ENCODE measurements around the gene EML6. TPM values are rescaled to one million over a fixed set of nuclear protein-coding genes. Genes with fewer than 3 reads are reported as not detected.

Gene EML6
- total RNA-seq, 4 donors from 2014 or later: 2.3 to 15.1 (median 4.1) TPM

DNA sequence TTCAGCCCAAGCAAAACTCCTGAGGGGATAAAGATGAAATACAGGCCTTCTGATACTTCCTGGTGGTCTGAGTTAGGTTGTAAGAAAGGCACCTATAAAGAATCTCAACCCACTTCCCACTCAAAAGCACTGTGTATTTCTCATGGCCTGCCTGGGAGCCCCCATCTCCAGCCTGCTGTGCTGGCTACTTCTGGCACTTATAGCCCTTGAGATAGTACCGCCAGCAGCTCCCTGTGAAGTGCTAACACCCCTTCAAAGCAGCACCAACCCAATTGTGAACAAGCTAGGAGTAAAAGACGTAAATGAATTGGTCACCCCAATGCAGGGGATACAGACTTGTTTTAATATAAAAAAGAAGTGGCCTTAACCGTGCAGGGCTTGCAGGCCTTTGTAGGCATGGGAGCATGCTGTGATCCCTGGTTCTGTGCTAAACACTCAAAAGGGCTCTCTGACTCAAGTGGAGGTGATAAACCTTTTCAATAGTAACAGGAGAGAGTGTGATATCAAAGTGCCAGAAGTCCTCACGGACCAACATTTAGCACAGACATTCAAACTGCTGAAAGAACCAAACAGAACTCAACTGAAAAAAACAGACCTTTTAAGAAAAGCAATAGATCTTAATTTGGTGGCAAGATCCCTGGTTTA lies 246.0 kb downstream of the EML6 start:
- no peak overlapping the region for H3K4me3 ChIP-seq
- no peaks in the 10 kb centered on the region for H3K27me3 ChIP-seq
- WGBS: 71% methylated on average over 4 of the region's 4 CpGs
- H3K9me3 ChIP-seq: no peaks in the 10 kb centered on the region
- peaks cover 39% of the 10 kb centered on the region for H3K4me1 ChIP-seq
- H3K36me3 ChIP-seq: peaks cover 25% of the 10 kb centered on the region
- H3K27ac ChIP-seq: no peak overlapping the region
- DNase-seq (ENCODE audit: low spot score in 2 of 2): no peak
- TF ChIP-seq EP300 (IDR thresholded peaks at IDR 0.05) (no peak), POLR2AphosphoS5 (IDR thresholded peaks at IDR 0.05) (no peak), POLR2A (IDR thresholded peaks at IDR 0.05) (no peak)

- H3K4me1 ChIP-seq: peaks cover 36% of the 10 kb centered on the region
- no peaks in the 10 kb centered on the region for H3K27me3 ChIP-seq
- no peak for DNase-seq (ENCODE audit: low spot score in 2 of 2)
- TF ChIP-seq EP300 (IDR thresholded peaks at IDR 0.05) (no peak), POLR2AphosphoS5 (IDR thresholded peaks at IDR 0.05) (no peak), POLR2A (IDR thresholded peaks at IDR 0.05) (no peak)
- TF ChIP-seq, protein P1, sequence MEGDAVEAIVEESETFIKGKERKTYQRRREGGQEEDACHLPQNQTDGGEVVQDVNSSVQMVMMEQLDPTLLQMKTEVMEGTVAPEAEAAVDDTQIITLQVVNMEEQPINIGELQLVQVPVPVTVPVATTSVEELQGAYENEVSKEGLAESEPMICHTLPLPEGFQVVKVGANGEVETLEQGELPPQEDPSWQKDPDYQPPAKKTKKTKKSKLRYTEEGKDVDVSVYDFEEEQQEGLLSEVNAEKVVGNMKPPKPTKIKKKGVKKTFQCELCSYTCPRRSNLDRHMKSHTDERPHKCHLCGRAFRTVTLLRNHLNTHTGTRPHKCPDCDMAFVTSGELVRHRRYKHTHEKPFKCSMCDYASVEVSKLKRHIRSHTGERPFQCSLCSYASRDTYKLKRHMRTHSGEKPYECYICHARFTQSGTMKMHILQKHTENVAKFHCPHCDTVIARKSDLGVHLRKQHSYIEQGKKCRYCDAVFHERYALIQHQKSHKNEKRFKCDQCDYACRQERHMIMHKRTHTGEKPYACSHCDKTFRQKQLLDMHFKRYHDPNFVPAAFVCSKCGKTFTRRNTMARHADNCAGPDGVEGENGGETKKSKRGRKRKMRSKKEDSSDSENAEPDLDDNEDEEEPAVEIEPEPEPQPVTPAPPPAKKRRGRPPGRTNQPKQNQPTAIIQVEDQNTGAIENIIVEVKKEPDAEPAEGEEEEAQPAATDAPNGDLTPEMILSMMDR (IDR thresholded peaks at IDR 0.05): no peak
- no peak overlapping the region for H3K4me3 ChIP-seq
- 86% methylated on average over 7 of the region's 7 CpGs for WGBS
- no peak overlapping the region for H3K27ac ChIP-seq
- H3K36me3 ChIP-seq: peaks cover 25% of the 10 kb centered on the region
- H3K9me3 ChIP-seq: no peaks in the 10 kb centered on the region
Measured at GRCh38 chr2:54969940-54970338, 246.5 kb downstream of the EML6 start.

GRCh38 chr2:54975175-54975574 lies 251.7 kb downstream of the EML6 start:
- no peaks in the 10 kb centered on the region for H3K9me3 ChIP-seq
- peaks cover 14% of the 10 kb centered on the region for H3K36me3 ChIP-seq
- no peak for DNase-seq (ENCODE audit: low spot score in 2 of 2)
- H3K4me3 ChIP-seq: no peak overlapping the region
- 82% methylated on average over 2 of the region's 2 CpGs for WGBS
- H3K27ac ChIP-seq: no peak overlapping the region
- H3K4me1 ChIP-seq: peaks cover 52% of the 10 kb centered on the region
- TF ChIP-seq POLR2AphosphoS5 (IDR thresholded peaks at IDR 0.05): no peak
- no peak for TF ChIP-seq EP300 (IDR thresholded peaks at IDR 0.05)
- TF ChIP-seq, protein P1 (IDR thresholded peaks at IDR 0.05): no peak
- TF ChIP-seq POLR2A (IDR thresholded peaks at IDR 0.05): no peak
- H3K27me3 ChIP-seq: no peaks in the 10 kb centered on the region

- H3K4me1 ChIP-seq: peaks cover 58% of the 10 kb centered on the region
- H3K27ac ChIP-seq: no peak overlapping the region
Measured at GRCh38 chr2:54975598-54976492, 252.4 kb downstream of the EML6 start.

DNA sequence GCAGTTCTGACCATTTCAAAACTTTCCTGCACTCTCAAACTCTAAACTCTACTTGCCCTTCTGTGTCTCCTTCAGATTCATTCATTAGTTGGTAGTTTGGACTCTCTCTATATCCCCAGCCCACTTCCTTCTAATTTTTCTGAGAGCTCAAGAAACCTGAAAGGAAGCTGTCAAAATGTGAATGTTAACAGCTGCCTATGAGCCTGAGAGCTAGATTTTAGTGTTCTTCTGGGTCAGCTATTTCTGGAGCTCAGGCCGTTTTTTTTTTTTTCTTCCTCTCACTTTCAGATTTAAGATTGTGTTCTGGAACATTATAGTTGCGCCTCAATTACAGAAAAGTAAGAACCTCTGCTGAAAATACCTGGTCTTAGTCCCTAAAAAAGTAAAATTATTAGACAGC lies 253.7 kb downstream of the EML6 start:
- TF ChIP-seq POLR2AphosphoS5 (IDR thresholded peaks at IDR 0.05): no peak
- no peak for TF ChIP-seq POLR2A (IDR thresholded peaks at IDR 0.05)
- TF ChIP-seq EP300 (IDR thresholded peaks at IDR 0.05): no peak
- TF ChIP-seq, protein P1 (IDR thresholded peaks at IDR 0.05): no peak
- H3K4me3 ChIP-seq: no peak overlapping the region
- WGBS: 48% methylated on average over 2 of the region's 2 CpGs
- peaks cover 18% of the 10 kb centered on the region for H3K36me3 ChIP-seq
- no peak overlapping the region for H3K27ac ChIP-seq
- H3K4me1 ChIP-seq: peaks cover 71% of the 10 kb centered on the region
- H3K9me3 ChIP-seq: no peaks in the 10 kb centered on the region
- DNase-seq (ENCODE audit: low spot score in 2 of 2): no peak
- no peaks in the 10 kb centered on the region for H3K27me3 ChIP-seq

More at GRCh38 chr2:54975598-54976492, 252.4 kb downstream of the EML6 start:
- no peak for DNase-seq (ENCODE audit: low spot score in 2 of 2)
- Histone ChIP-seq H3K9me3 (no peaks in the 10 kb centered on the region), H3K36me3 (peaks cover 10% of the 10 kb centered on the region), H3K4me3 (no peak overlapping the region), H3K27me3 (no peaks in the 10 kb centered on the region)
- 89% methylated on average over 4 of the region's 4 CpGs for WGBS
- TF ChIP-seq, protein P1 (IDR thresholded peaks at IDR 0.05): no peak
- no peak for TF ChIP-seq POLR2AphosphoS5 (IDR thresholded peaks at IDR 0.05)
- no peak for TF ChIP-seq POLR2A (IDR thresholded peaks at IDR 0.05)
- no peak for TF ChIP-seq EP300 (IDR thresholded peaks at IDR 0.05)
